B cell (primary cell): Measurements from ENCODE around the gene MAPK14. TPM values are rescaled to one million over a fixed set of nuclear protein-coding genes. Genes with fewer than 3 reads are reported as not detected.
A peak's percentile ranks its signal among the peaks of the same experiment; 100 is the strongest.

Source experiments
- ATAC-seq: fragments of 200-7000 bp; cut with Tn5 transposase; one replicate; pipeline ENCODE4 v1.10.0; 2021; ENCODE audit warnings: low read depth, mild to moderate bottlenecking, moderate number of reproducible peaks, moderate library complexity
- CTCF ChIA-PET: fragments of 350-600 bp; sonication (Branson Sonifier 250); formaldehyde crosslinking; loops from one replicate; lab custom pipeline; 2021; ENCODE audit warnings: antibody characterized with exemption, inconsistent platforms; lab: Charles Lee
- POLR2A ChIA-PET: fragments of 350-600 bp; sonication (Branson Sonifier 250); formaldehyde crosslinking; loops from one replicate; lab custom pipeline; 2021; ENCODE audit warnings: antibody characterized with exemption; lab: Charles Lee
- DNase-seq: peaks from one replicate; pipeline ENCODE4 v3.0.0; 2013
- H2AFZ ChIP-seq: 2 replicates; pipeline ENCODE4 v1.6.1; 2012; ENCODE audit warnings: mild to moderate bottlenecking, low read depth, low read length; ENCODE audit not compliant: insufficient read depth, poor library complexity, severe bottlenecking
- H3K27ac ChIP-seq, 2 donors: 1 replicate in 1 of 2; 2 replicates in 1 of 2; pipeline ENCODE4 v1.5.1; 2012 to 2013; ENCODE audit warnings: low read length in 2 of 2, mild to moderate bottlenecking in 2 of 2, moderate library complexity in 1 of 2
- H3K27me3 ChIP-seq, 4 experiments: fragments of 200-600 bp in 1 of 4; sonication (generic) in 1 of 4; replicated peaks in 1 of 4; 1 replicate in 2 of 4; 2 replicates in 2 of 4; pipeline versions ENCODE4 v1.6.1 to v1.7.0; 2013 to 2016; ENCODE audit warnings: low read length in 3 of 4, mild to moderate bottlenecking in 2 of 4, mixed read lengths in 1 of 4, moderate library complexity in 1 of 4; ENCODE audit not compliant: insufficient read depth in 4 of 4, control insufficient read depth in 3 of 4; ENCODE audit errors: control extremely low read depth in 1 of 4
- H3K36me3 ChIP-seq, 2 experiments: replicated peaks in 1 of 2; 1 replicate in 1 of 2; 2 replicates in 1 of 2; pipeline versions ENCODE4 v1.6.1 to v1.7.1; 2013; ENCODE audit warnings: low read length in 1 of 2; ENCODE audit not compliant: insufficient read depth in 2 of 2, control insufficient read depth in 1 of 2; ENCODE audit errors: control extremely low read depth in 1 of 2, extremely low read depth in 1 of 2
- H3K4me1 ChIP-seq, 2 donors: fragments of 200-600 bp in 1 of 2; sonication (generic) in 1 of 2; 1 replicate in 1 of 2; 2 replicates in 1 of 2; pipeline versions ENCODE4 v1.5.1 to v1.6.1; 2013 to 2017; ENCODE audit warnings: low read length in 2 of 2; ENCODE audit not compliant: control insufficient read depth in 2 of 2, insufficient read depth in 2 of 2
- H3K4me2 ChIP-seq: replicated peaks from 2 replicates; pipeline ENCODE3; 2012; ENCODE audit warnings: mild to moderate bottlenecking, low read depth, low read length; ENCODE audit not compliant: poor library complexity, severe bottlenecking
- H3K4me3 ChIP-seq, 5 experiments: fragments of 200-600 bp in 1 of 5; sonication (generic) in 1 of 5; 1 replicate in 3 of 5; 2 replicates in 2 of 5; pipeline versions ENCODE4 v1.5.1 to v1.7.0; 2011 to 2016; ENCODE audit warnings: low read length in 4 of 5, mild to moderate bottlenecking in 4 of 5, low read depth in 2 of 5, control low read depth in 1 of 5, moderate library complexity in 1 of 5; ENCODE audit not compliant: insufficient read depth in 1 of 5; ENCODE audit errors: control extremely low read depth in 1 of 5, extremely low read depth in 1 of 5
- H3K79me2 ChIP-seq: fragments of 200-600 bp; sonication (generic); one replicate; pipeline ENCODE4 v1.6.0; 2016; ENCODE audit warnings: low read length; ENCODE audit not compliant: control insufficient read depth, insufficient read depth
- H3K9ac ChIP-seq: fragments of 200-600 bp; sonication (generic); 2 replicates; pipeline ENCODE4 v1.6.1; 2017; ENCODE audit warnings: mild to moderate bottlenecking, low read length, moderate library complexity
- H3K9me3 ChIP-seq, 3 donors: one replicate each; pipeline versions ENCODE4 v1.6.1 to v1.7.1; 2013; ENCODE audit warnings: low read length in 2 of 3; ENCODE audit not compliant: control insufficient read depth in 2 of 3, insufficient read depth in 1 of 3; ENCODE audit errors: control extremely low read depth in 1 of 3
- H4K20me1 ChIP-seq: 2 replicates; pipeline ENCODE4 v1.6.0; 2012; ENCODE audit warnings: mild to moderate bottlenecking, low read length; ENCODE audit not compliant: insufficient read depth, control insufficient read depth, poor library complexity, severe bottlenecking
- H3K27ac Mint-ChIP-seq: one replicate; pipeline ENCODE4 v1.8.0; 2021; ENCODE audit warnings: mixed read lengths
- H3K27me3 Mint-ChIP-seq: one replicate; pipeline ENCODE4 v1.8.0; 2021; ENCODE audit warnings: mixed read lengths
- H3K4me1 Mint-ChIP-seq: one replicate; pipeline ENCODE4 v1.8.0; 2021; ENCODE audit warnings: mixed read lengths
- H3K4me3 Mint-ChIP-seq: one replicate; pipeline ENCODE4 v1.8.0; 2021; ENCODE audit warnings: mixed read lengths
- H3K9me3 Mint-ChIP-seq: one replicate; pipeline ENCODE4 v1.8.0; 2022; ENCODE audit warnings: mixed read lengths; ENCODE audit not compliant: insufficient read depth
- CTCF ChIP-seq: fragments of 200-600 bp; IDR thresholded peaks from one replicate; pipeline ENCODE4 v1.8.0; 2022; ENCODE audit warnings: antibody characterized with exemption, mild to moderate bottlenecking
- EZH2 ChIP-seq: IDR thresholded peaks from 2 replicates; pipeline ENCODE4 v1.6.1; 2012; ENCODE audit warnings: borderline replicate concordance, low read depth, mild to moderate bottlenecking, moderate library complexity, low read length; ENCODE audit not compliant: insufficient read depth, poor library complexity, severe bottlenecking
- WGBS: methylation state at CpG from one replicate; pipeline ENCODE4 v1.1.5; 2013; ENCODE audit warnings: missing lambda C conversion rate; ENCODE audit not compliant: insufficient coverage; 5-methylcytosine and 5-hydroxymethylcytosine counted together
- intact Hi-C: fragments of 100-400 bp; cut with micrococcal nuclease; formaldehyde crosslinking; loops from one replicate; pipeline ENCODE4 v1.10.0; 2022
- polyA plus RNA-seq: library from polyadenylated mRNA; depleted of rRNA; stranded (reverse); fragments of >200 nt; gene quantifications from 2 replicates; pipeline ENCODE4 v1.2.3, GENCODE V29; 2012
- total RNA-seq, 2 donors: library from RNA; stranded (reverse); fragments of 120-200 nt in 1 of 2; gene quantifications; 1 replicate in 1 of 2; 2 replicates in 1 of 2; pipeline versions ENCODE4 v1.2.3 to v1.2.4, GENCODE V29; 2013 to 2022

The MAPK14 gene
- total and polyA plus RNA-seq, 2 donors (not counting 1 experiment from before 2014, with no cell fraction given), result 19.5 to 50.4 TPM

- Histone ChIP-seq H3K27me3 (no peaks in the 10 kb centered on the region), H4K20me1 (no peaks in the 10 kb centered on the region), H3K4me3 (no peak overlapping the region), H3K9me3 (no peaks in the 10 kb centered on the region), H3K4me1 (peaks cover 94 to 96% of the 10 kb centered on the region in 2 donors), H2AFZ (no peak overlapping the region), H3K36me3 (no peaks in the 10 kb centered on the region), H3K27ac (peak overlapping the region; percentile 75 to 83), H3K9ac (no peak overlapping the region), H3K79me2 (peaks cover 30% of the 10 kb centered on the region), H3K4me2 (peak overlapping the region; percentile 77)
- 100% methylated on average over 1 of the region's 3 CpGs for WGBS
- no peak for TF ChIP-seq EZH2
- CTCF ChIA-PET, result interaction anchor here (0.6 to 1.5 kb wide), 5 partner anchors 14 to 79 kb away, joined by 3 read pairs; no protein-coding TSS in a partner anchor
- no peaks in the 10 kb centered on the region for H3K27me3 Mint-ChIP-seq
- intact Hi-C loops, result no loop called here
- POLR2A ChIA-PET, result interaction anchor here (0.6 kb wide), 1 partner anchor 187 kb away, joined by 5 read pairs; no protein-coding TSS in a partner anchor
- H3K4me3 Mint-ChIP-seq, result peak overlapping the region; percentile 3
- ATAC-seq (no peak), DNase-seq (peak; percentile 4)
- H3K27ac Mint-ChIP-seq, result peak overlapping the region; percentile 60
- H3K9me3 Mint-ChIP-seq, result no peaks in the 10 kb centered on the region
- H3K4me1 Mint-ChIP-seq, result peaks cover 91% of the 10 kb centered on the region
Measured at GRCh38 chr6:36116066-36116864, 88.7 kb downstream of the MAPK14 start.

- ATAC-seq (no peak), DNase-seq (no peak)
- Histone ChIP-seq H3K9me3 (no peaks in the 10 kb centered on the region), H2AFZ (no peak overlapping the region), H3K4me3 (no peak overlapping the region), H4K20me1 (no peaks in the 10 kb centered on the region), H3K27ac (peak overlapping the region; percentile 75 to 83), H3K4me1 (peaks cover 99 to 100% of the 10 kb centered on the region in 2 donors), H3K79me2 (peaks cover 30% of the 10 kb centered on the region), H3K27me3 (no peaks in the 10 kb centered on the region), H3K9ac (no peak overlapping the region), H3K36me3 (no peaks in the 10 kb centered on the region), H3K4me2 (peak overlapping the region; percentile 77)
- H3K4me1 Mint-ChIP-seq, result peaks cover 92% of the 10 kb centered on the region
- ChIA-PET CTCF (interaction anchor here (0.6 to 2.7 kb wide), 2 partner anchors 9 to 21 kb away, joined by 3 to 13 read pairs; no protein-coding TSS in a partner anchor), POLR2A (no interaction called here)
- H3K27ac Mint-ChIP-seq, result peak overlapping the region; percentile 60
- H3K27me3 Mint-ChIP-seq, result no peaks in the 10 kb centered on the region
- TF ChIP-seq EZH2, result no peak
- no peak for TF ChIP-seq CTCF
- no peaks in the 10 kb centered on the region for H3K9me3 Mint-ChIP-seq
- intact Hi-C loops, result no loop called here
- peak overlapping the region; percentile 32 for H3K4me3 Mint-ChIP-seq
- 100% methylated on average over 2 of the region's 2 CpGs for WGBS
Measured at GRCh38 chr6:36116943-36117342, 89.3 kb downstream of the MAPK14 start.
